ENCODE measurements around the gene C18orf32. TPM values are rescaled to one million over a fixed set of nuclear protein-coding genes. Genes with fewer than 3 reads are reported as not detected.
"Not testable (repeated sequence)": the region's sequence is repeated elsewhere in the genome, so short reads cannot be mapped to it uniquely, and the experiment has no call there.

The C18orf32 gene
- total and polyA plus RNA-seq, 2 donors from 2014 or later, result 58.6 to 120 TPM

GRCh38 chr18:49459404-49460171 lies 27.4 kb downstream of the C18orf32 start:
- intact Hi-C loops (cut with DNase I), result no loop called here
- Histone ChIP-seq H3K36me3 (ENCODE audit: control insufficient read depth in 2 of 3, insufficient read depth in 3 of 3, low read length in 3 of 3) (no peaks in the 10 kb centered on the region), H3K4me3 (ENCODE audit: low read length in 3 of 3) (peak overlapping the region; percentile 63 to 85 (median 78)), H3K4me1 (ENCODE audit: control insufficient read depth in 2 of 3, insufficient read depth in 2 of 3, low read depth in 1 of 3, low read length in 3 of 3) (peaks cover 0 to 10% (median 4%) of the 10 kb centered on the region in 3 donors), H3K27me3 (ENCODE audit: control insufficient read depth, insufficient read depth, low read length) (no peaks in the 10 kb centered on the region), H3K9ac (ENCODE audit: low read length in 3 of 3) (peak overlapping the region; percentile 43 to 79 (median 43)), H3K9me3 (ENCODE audit: control insufficient read depth in 2 of 3, insufficient read depth in 1 of 3, low read length in 3 of 3) (no peaks in the 10 kb centered on the region), H3K27ac (ENCODE audit: low read depth in 2 of 2, low read length in 2 of 2) (peak overlapping the region; percentile 80 to 87)
- FAIRE-seq (no peak), DNase-seq (peak in 2 of 5 donors; percentile 5 to 54)
- TF ChIP-seq, protein P1, sequence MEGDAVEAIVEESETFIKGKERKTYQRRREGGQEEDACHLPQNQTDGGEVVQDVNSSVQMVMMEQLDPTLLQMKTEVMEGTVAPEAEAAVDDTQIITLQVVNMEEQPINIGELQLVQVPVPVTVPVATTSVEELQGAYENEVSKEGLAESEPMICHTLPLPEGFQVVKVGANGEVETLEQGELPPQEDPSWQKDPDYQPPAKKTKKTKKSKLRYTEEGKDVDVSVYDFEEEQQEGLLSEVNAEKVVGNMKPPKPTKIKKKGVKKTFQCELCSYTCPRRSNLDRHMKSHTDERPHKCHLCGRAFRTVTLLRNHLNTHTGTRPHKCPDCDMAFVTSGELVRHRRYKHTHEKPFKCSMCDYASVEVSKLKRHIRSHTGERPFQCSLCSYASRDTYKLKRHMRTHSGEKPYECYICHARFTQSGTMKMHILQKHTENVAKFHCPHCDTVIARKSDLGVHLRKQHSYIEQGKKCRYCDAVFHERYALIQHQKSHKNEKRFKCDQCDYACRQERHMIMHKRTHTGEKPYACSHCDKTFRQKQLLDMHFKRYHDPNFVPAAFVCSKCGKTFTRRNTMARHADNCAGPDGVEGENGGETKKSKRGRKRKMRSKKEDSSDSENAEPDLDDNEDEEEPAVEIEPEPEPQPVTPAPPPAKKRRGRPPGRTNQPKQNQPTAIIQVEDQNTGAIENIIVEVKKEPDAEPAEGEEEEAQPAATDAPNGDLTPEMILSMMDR (IDR thresholded peaks at IDR 0.05; ENCODE audit: borderline replicate concordance, extremely low read depth, insufficient read depth), result no peak

DNA sequence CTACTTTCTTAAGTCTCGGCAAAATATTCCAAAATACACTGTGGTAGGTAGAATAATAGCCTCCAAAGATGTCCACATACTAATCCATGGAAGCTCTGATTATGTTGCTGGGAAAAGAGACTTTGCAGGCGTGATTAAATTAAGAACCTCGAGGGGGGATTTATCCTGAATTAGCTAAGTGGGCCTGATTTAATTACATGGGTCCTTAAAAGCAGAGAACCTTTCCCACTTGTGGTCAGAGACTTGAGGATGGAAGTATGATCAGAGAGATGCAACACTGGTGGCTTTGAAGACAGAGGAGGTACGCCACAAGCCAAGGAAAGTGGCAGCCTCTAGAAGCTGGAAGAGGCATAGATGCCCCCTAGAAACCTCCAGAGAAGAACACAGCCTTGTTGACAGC lies 29.4 kb downstream of the C18orf32 start:
- peaks cover 0 to 10% (median 4%) of the 10 kb centered on the region in 3 donors for H3K4me1 ChIP-seq (ENCODE audit: control insufficient read depth in 2 of 3, insufficient read depth in 2 of 3, low read depth in 1 of 3, low read length in 3 of 3)
- FAIRE-seq (no peak), DNase-seq (no peak)
- H3K4me3 ChIP-seq (ENCODE audit: low read length in 3 of 3), result no peak overlapping the region
- no peak overlapping the region for H3K9ac ChIP-seq (ENCODE audit: low read length in 3 of 3)
- H3K36me3 ChIP-seq (ENCODE audit: control insufficient read depth in 2 of 3, insufficient read depth in 3 of 3, low read length in 3 of 3), result no peaks in the 10 kb centered on the region
- TF ChIP-seq, protein P1 (IDR thresholded peaks at IDR 0.05; ENCODE audit: borderline replicate concordance, extremely low read depth, insufficient read depth), result no peak
- H3K9me3 ChIP-seq (ENCODE audit: control insufficient read depth in 2 of 3, insufficient read depth in 1 of 3, low read length in 3 of 3), result no peaks in the 10 kb centered on the region
- H3K27me3 ChIP-seq (ENCODE audit: control insufficient read depth, insufficient read depth, low read length), result no peaks in the 10 kb centered on the region
- intact Hi-C loops (cut with DNase I), result no loop called here
- H3K27ac ChIP-seq (ENCODE audit: low read depth in 2 of 2, low read length in 2 of 2), result no peak overlapping the region

- Histone ChIP-seq H3K4me3 (ENCODE audit: low read length in 3 of 3) (no peak overlapping the region), H3K27ac (ENCODE audit: low read depth in 2 of 2, low read length in 2 of 2) (no peak overlapping the region), H3K4me1 (ENCODE audit: control insufficient read depth in 2 of 3, insufficient read depth in 2 of 3, low read depth in 1 of 3, low read length in 3 of 3) (peaks cover 0 to 10% (median 4%) of the 10 kb centered on the region in 3 donors), H3K36me3 (ENCODE audit: control insufficient read depth in 2 of 3, insufficient read depth in 3 of 3, low read length in 3 of 3) (no peaks in the 10 kb centered on the region), H3K9me3 (ENCODE audit: control insufficient read depth in 2 of 3, insufficient read depth in 1 of 3, low read length in 3 of 3) (peaks cover 0 to under 1% (median 0%) of the 10 kb centered on the region in 3 donors), H3K27me3 (ENCODE audit: control insufficient read depth, insufficient read depth, low read length) (no peaks in the 10 kb centered on the region), H3K9ac (ENCODE audit: low read length in 3 of 3) (no peak overlapping the region)
- intact Hi-C loops (cut with DNase I), result no loop called here
- DNase-seq (no peak), FAIRE-seq (no peak)
- TF ChIP-seq, protein P1 (IDR thresholded peaks at IDR 0.05; ENCODE audit: borderline replicate concordance, extremely low read depth, insufficient read depth), result no peak
These were observed 30.2 kb downstream of the C18orf32 start for GRCh38 chr18:49456794-49457193.

GRCh38 chr18:49452534-49452933 lies 34.5 kb downstream of the C18orf32 start:
- peaks cover 0 to 34% (median 4%) of the 10 kb centered on the region in 3 donors for H3K9me3 ChIP-seq (ENCODE audit: control insufficient read depth in 2 of 3, insufficient read depth in 1 of 3, low read length in 3 of 3)
- H3K36me3 ChIP-seq (ENCODE audit: control insufficient read depth in 2 of 3, insufficient read depth in 3 of 3, low read length in 3 of 3); DNase-seq; FAIRE-seq; H3K27ac ChIP-seq (ENCODE audit: low read depth in 2 of 2, low read length in 2 of 2); H3K4me1 ChIP-seq (ENCODE audit: control insufficient read depth in 2 of 3, insufficient read depth in 2 of 3, low read depth in 1 of 3, low read length in 3 of 3); H3K9ac ChIP-seq (ENCODE audit: low read length in 3 of 3); H3K27me3 ChIP-seq (ENCODE audit: control insufficient read depth, insufficient read depth, low read length); intact Hi-C loops (cut with DNase I); H3K4me3 ChIP-seq (ENCODE audit: low read length in 3 of 3): not testable (repeated sequence)

All from kidney (tissue), 14 donors.